ENCODE data around the gene SLC44A1. TPM values are rescaled to one million over a fixed set of nuclear protein-coding genes. Genes with fewer than 3 reads are reported as not detected.

The SLC44A1 gene
- total RNA-seq, 1 donor: 47.8 TPM

GRCh38 chr9:105204416-105204815 lies 40.0 kb upstream of the SLC44A1 start:
- no peak overlapping the region for H3K4me2 ChIP-seq (ENCODE audit: insufficient read depth, low read length)
- H2AFZ ChIP-seq (ENCODE audit: low read length): no peak overlapping the region
- no peaks in the 10 kb centered on the region for H3K9me3 ChIP-seq (ENCODE audit: low read depth, low read length)
- no peak for DNase-seq (ENCODE audit: insufficient read length, low spot score, missing footprints)
- H3K36me3 ChIP-seq (ENCODE audit: insufficient read depth, low read length): no peaks in the 10 kb centered on the region
- H4K20me1 ChIP-seq (ENCODE audit: insufficient read depth, low read length): no peaks in the 10 kb centered on the region
- no peaks in the 10 kb centered on the region for H3K79me2 ChIP-seq (ENCODE audit: insufficient read depth, low read length)
- H3K4me1 ChIP-seq (ENCODE audit: insufficient read depth, low read length): peaks cover 31% of the 10 kb centered on the region
- no peak overlapping the region for H3K27ac ChIP-seq (ENCODE audit: low read depth, low read length)
- TF ChIP-seq, protein P1, sequence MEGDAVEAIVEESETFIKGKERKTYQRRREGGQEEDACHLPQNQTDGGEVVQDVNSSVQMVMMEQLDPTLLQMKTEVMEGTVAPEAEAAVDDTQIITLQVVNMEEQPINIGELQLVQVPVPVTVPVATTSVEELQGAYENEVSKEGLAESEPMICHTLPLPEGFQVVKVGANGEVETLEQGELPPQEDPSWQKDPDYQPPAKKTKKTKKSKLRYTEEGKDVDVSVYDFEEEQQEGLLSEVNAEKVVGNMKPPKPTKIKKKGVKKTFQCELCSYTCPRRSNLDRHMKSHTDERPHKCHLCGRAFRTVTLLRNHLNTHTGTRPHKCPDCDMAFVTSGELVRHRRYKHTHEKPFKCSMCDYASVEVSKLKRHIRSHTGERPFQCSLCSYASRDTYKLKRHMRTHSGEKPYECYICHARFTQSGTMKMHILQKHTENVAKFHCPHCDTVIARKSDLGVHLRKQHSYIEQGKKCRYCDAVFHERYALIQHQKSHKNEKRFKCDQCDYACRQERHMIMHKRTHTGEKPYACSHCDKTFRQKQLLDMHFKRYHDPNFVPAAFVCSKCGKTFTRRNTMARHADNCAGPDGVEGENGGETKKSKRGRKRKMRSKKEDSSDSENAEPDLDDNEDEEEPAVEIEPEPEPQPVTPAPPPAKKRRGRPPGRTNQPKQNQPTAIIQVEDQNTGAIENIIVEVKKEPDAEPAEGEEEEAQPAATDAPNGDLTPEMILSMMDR (IDR thresholded peaks at IDR 0.05; ENCODE audit: extremely low read depth, low read depth, low read length): no peak
- H3K4me3 ChIP-seq (ENCODE audit: insufficient read depth, low read length): no peak overlapping the region
- no peaks in the 10 kb centered on the region for H3K27me3 ChIP-seq (ENCODE audit: insufficient read depth, low read length)

DNA sequence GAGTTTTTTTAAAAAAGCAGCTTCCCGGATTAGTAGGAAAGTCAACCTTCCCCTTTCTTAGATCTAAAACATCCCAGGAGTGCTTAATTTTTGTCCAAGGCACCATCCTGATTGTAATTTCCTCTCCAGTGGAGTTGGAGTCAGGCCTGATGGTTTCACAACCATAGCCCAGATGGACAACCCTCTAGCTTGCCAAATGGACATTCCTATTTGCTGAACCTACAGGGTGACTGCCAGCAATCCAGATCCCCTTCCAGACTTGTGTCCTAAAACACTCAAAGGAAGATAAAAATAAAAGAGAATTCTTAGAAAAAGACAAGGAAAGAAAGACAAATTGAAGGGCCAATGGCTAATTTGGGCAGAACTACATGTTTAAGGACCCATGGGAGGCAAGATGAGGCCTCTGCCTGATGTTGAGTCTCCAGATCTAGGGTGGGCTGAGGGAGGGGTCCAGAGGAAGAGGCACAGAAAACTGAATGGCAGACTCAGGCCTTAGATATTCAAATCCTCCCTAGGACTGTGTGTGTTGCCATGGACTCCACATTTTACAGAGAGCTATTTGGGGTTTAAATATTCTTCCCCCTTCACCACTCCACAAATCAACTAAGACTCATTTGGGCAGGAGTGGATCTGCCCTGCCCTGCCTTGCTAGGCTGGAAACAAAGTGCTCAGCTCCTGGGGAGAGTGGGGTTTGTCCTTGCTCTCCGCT lies 38.5 kb upstream of the SLC44A1 start:
- Histone ChIP-seq H4K20me1 (ENCODE audit: insufficient read depth, low read length) (no peaks in the 10 kb centered on the region), H3K79me2 (ENCODE audit: insufficient read depth, low read length) (no peaks in the 10 kb centered on the region), H3K9me3 (ENCODE audit: low read depth, low read length) (no peaks in the 10 kb centered on the region), H2AFZ (ENCODE audit: low read length) (peak overlapping the region; percentile 65), H3K36me3 (ENCODE audit: insufficient read depth, low read length) (no peaks in the 10 kb centered on the region), H3K27ac (ENCODE audit: low read depth, low read length) (peak overlapping the region; percentile 78), H3K4me1 (ENCODE audit: insufficient read depth, low read length) (peaks cover 31% of the 10 kb centered on the region), H3K4me3 (ENCODE audit: insufficient read depth, low read length) (no peak overlapping the region), H3K4me2 (ENCODE audit: insufficient read depth, low read length) (peak overlapping the region; percentile 28), H3K27me3 (ENCODE audit: insufficient read depth, low read length) (no peaks in the 10 kb centered on the region)
- TF ChIP-seq, protein P1 (IDR thresholded peaks at IDR 0.05; ENCODE audit: extremely low read depth, low read depth, low read length): no peak
- DNase-seq (ENCODE audit: insufficient read length, low spot score, missing footprints): no peak

DNA sequence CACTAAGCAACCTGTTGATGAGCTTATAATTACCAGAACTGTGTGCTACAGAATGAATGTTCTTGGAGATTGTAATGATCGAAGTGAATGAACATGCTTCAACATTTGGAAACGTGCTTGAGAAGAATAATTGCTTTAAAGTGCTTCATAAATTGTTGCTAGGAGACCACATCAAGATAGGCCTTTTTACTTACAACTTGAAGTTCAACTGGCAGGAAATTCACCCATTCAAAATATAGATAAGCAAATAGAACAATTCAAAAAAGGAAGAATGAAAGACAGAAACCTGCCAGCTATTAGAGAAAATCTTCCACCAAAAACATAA lies 38.0 kb upstream of the SLC44A1 start:
- no peaks in the 10 kb centered on the region for H3K27me3 ChIP-seq (ENCODE audit: insufficient read depth, low read length)
- TF ChIP-seq, protein P1 (IDR thresholded peaks at IDR 0.05; ENCODE audit: extremely low read depth, low read depth, low read length): no peak
- H3K27ac ChIP-seq (ENCODE audit: low read depth, low read length): peak overlapping the region; percentile 78
- H3K4me3 ChIP-seq (ENCODE audit: insufficient read depth, low read length): no peak overlapping the region
- DNase-seq (ENCODE audit: insufficient read length, low spot score, missing footprints): no peak
- no peaks in the 10 kb centered on the region for H3K9me3 ChIP-seq (ENCODE audit: low read depth, low read length)
- no peaks in the 10 kb centered on the region for H4K20me1 ChIP-seq (ENCODE audit: insufficient read depth, low read length)
- no peaks in the 10 kb centered on the region for H3K36me3 ChIP-seq (ENCODE audit: insufficient read depth, low read length)
- H3K4me2 ChIP-seq (ENCODE audit: insufficient read depth, low read length): peak overlapping the region; percentile 28
- peak overlapping the region; percentile 65 for H2AFZ ChIP-seq (ENCODE audit: low read length)
- H3K4me1 ChIP-seq (ENCODE audit: insufficient read depth, low read length): peaks cover 31% of the 10 kb centered on the region
- H3K79me2 ChIP-seq (ENCODE audit: insufficient read depth, low read length): no peaks in the 10 kb centered on the region

GRCh38 chr9:105206821-105207699 lies 37.4 kb upstream of the SLC44A1 start:
- Histone ChIP-seq H4K20me1 (ENCODE audit: insufficient read depth, low read length) (no peaks in the 10 kb centered on the region), H3K79me2 (ENCODE audit: insufficient read depth, low read length) (no peaks in the 10 kb centered on the region), H3K27me3 (ENCODE audit: insufficient read depth, low read length) (no peaks in the 10 kb centered on the region), H2AFZ (ENCODE audit: low read length) (peak overlapping the region; percentile 65), H3K4me2 (ENCODE audit: insufficient read depth, low read length) (peak overlapping the region; percentile 28), H3K4me3 (ENCODE audit: insufficient read depth, low read length) (no peak overlapping the region), H3K9me3 (ENCODE audit: low read depth, low read length) (no peaks in the 10 kb centered on the region), H3K4me1 (ENCODE audit: insufficient read depth, low read length) (peaks cover 31% of the 10 kb centered on the region), H3K36me3 (ENCODE audit: insufficient read depth, low read length) (no peaks in the 10 kb centered on the region), H3K27ac (ENCODE audit: low read depth, low read length) (peak overlapping the region; percentile 78)
- DNase-seq (ENCODE audit: insufficient read length, low spot score, missing footprints): no peak
- TF ChIP-seq, protein P1 (IDR thresholded peaks at IDR 0.05; ENCODE audit: extremely low read depth, low read depth, low read length): no peak
